SH-SY5Y (cell line): ENCODE measurements around the gene HNRNPUL2.

Experiments used
- GATA2 ChIP-seq: IDR thresholded peaks from 2 replicates; pipeline ENCODE4 v1.6.1; 2011; ENCODE audit warnings: mild to moderate bottlenecking, low read depth, low read length
- GATA3 ChIP-seq: IDR thresholded peaks from 2 replicates; pipeline ENCODE4 v1.6.1; 2011; ENCODE audit warnings: low read depth, mild to moderate bottlenecking, low read length, moderate library complexity

DNA sequence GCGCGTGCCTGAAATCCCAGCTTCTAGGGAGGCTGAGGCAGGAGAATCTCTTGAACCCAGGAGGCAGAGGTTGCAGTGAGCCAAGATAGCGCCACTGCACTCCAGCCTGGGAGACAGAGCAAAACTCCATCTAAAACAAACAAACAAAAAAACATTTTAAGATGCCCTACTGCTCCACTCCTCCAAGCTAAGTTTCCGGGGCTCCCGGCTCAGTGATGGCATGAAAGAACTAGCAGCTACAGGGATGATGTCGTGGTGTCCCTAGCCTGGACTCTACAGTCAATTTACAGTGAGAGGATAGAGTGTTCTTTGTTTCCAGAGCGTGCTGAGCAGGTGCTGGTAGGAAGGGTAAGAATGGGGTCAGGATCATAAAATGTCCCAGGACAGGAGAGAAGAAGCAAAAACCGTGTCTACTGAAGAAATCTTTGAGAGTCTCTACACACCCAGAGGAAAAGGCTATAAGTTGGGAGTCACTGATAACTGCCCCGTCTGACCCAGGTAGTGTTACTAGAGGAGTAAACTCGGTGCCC is 27.9 kb upstream of the HNRNPUL2 start:
- no peak for TF ChIP-seq GATA2
- TF ChIP-seq GATA3: no peak
